ENCODE measurements around the gene SLC28A3.

DNA sequence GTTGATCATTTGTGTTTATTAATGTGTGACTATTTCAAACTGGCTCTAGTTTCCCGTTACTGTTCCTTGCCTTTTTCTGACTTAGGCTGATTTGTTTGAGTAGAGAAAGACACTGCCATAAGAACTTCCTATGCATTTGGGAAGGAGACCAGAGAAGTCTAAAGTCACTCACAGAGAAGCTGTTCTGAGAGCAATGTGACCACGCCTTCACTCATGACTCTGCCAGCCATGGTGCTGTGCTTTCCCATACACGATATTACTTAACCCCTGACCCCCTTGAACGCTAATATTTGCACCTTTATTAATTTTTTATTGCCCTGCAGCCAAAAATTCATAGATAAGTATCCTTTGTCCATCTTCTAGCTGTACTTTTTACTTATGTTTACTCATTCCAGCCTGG lies 20.9 kb downstream of the SLC28A3 start:
- TF ChIP-seq, protein P1, sequence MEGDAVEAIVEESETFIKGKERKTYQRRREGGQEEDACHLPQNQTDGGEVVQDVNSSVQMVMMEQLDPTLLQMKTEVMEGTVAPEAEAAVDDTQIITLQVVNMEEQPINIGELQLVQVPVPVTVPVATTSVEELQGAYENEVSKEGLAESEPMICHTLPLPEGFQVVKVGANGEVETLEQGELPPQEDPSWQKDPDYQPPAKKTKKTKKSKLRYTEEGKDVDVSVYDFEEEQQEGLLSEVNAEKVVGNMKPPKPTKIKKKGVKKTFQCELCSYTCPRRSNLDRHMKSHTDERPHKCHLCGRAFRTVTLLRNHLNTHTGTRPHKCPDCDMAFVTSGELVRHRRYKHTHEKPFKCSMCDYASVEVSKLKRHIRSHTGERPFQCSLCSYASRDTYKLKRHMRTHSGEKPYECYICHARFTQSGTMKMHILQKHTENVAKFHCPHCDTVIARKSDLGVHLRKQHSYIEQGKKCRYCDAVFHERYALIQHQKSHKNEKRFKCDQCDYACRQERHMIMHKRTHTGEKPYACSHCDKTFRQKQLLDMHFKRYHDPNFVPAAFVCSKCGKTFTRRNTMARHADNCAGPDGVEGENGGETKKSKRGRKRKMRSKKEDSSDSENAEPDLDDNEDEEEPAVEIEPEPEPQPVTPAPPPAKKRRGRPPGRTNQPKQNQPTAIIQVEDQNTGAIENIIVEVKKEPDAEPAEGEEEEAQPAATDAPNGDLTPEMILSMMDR (IDR thresholded peaks at IDR 0.05; ENCODE audit: extremely low read depth in 1 of 2, insufficient read depth in 1 of 2, low read depth in 1 of 2, low read length in 2 of 2), result no peak
- TF ChIP-seq POLR2A (IDR thresholded peaks at IDR 0.05; ENCODE audit: low read depth, low read length), result no peak
- TF ChIP-seq, protein P2, sequence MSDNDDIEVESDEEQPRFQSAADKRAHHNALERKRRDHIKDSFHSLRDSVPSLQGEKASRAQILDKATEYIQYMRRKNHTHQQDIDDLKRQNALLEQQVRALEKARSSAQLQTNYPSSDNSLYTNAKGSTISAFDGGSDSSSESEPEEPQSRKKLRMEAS (IDR thresholded peaks at IDR 0.05; ENCODE audit: insufficient read depth, insufficient read length), result no peak
- no peak for TF ChIP-seq EZH2 (IDR thresholded peaks at IDR 0.05; ENCODE audit: borderline replicate concordance, low read depth, low read length, severe bottlenecking)
- no peak for TF ChIP-seq POLR2AphosphoS5 (IDR thresholded peaks at IDR 0.05; ENCODE audit: insufficient read depth, low read depth, low read length)
